NCI-H1417 treated with DMSO at 0.1 percent for 48 hours (cell line): ENCODE measurements around the gene MAP3K9.

Experiments used
- DNase-seq: peaks from one replicate; lab custom pipeline; 2025; lab: John Stamatoyannopoulos, UW

Gene MAP3K9

DNA sequence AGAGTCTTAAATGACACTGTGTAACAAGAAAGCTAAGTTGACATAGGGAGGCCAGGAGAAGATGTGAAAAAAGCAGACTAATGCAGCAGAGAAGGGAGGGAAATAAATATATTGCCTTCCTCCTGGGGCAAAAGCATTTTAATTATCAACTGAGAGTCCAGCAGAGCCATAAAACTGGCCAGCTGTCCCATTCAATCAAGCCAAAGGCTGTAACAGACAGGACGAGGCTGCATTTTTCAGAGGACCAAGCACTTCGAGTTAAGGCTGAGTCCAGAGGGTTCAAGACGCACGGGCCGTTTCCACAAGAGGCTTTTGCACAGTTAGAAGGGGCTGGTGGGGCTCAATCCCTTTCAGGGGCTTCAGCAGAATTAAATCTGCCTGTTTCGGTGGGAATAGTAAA, 20.4 kb downstream of the MAP3K9 start:
- no peak for DNase-seq

DNA sequence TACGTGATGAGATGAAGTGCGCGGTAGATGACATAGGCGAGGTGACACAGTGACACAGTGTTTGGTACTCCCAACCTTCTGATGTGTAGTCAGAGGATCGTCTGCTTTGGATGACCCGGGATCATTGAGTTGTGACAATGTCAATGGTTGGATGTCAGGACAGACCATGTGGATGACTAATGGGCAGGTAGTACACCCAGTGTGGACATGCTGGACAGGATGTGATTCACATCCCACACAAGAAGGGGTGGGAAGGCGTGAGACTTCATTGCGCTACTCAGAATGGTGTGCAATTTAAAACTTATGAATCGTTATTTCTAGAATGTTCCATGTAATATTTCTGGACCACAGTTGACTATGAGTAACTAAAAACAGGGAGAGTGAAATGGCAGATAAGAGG, 23.8 kb downstream of the MAP3K9 start:
- DNase-seq, result no peak

DNA sequence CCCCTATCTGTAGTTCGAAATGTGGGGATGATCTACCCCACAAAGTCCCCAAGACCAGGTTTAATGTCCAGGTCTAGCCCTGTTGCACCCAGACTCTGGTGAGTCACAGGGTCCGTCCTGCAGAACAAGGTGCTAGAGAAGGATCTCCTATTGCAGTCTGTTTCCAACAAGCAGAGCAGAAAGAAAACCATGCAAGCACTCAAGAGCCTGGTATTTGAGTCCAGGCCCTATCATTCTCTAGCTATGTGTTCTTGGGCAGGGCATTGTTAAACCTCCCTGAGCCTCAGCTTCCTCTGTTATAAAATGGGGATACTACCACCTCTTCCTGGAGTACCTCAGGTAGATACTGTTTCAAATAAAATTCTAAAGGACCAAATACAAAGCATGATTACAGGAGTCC, 24.4 kb downstream of the MAP3K9 start:
- no peak for DNase-seq

DNA sequence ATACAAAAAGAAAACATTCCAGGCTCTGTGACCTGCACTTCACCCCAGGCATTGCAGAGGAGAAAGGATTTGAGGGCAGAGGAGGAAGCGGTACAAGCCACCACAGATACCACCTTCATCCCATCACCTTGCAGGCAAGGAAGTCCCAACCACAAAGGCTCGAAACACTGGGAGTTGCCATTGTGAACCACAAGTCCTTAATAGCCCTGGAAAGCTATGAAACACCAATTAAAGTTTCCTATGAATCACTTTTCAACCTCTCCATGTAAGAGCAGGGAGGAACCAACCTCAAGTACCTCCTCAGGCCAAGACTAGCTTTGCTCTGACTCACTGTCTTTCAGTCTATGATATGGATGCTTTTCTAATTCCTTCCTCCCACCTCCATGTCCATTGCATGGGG, 27.0 kb downstream of the MAP3K9 start:
- no peak for DNase-seq

DNA sequence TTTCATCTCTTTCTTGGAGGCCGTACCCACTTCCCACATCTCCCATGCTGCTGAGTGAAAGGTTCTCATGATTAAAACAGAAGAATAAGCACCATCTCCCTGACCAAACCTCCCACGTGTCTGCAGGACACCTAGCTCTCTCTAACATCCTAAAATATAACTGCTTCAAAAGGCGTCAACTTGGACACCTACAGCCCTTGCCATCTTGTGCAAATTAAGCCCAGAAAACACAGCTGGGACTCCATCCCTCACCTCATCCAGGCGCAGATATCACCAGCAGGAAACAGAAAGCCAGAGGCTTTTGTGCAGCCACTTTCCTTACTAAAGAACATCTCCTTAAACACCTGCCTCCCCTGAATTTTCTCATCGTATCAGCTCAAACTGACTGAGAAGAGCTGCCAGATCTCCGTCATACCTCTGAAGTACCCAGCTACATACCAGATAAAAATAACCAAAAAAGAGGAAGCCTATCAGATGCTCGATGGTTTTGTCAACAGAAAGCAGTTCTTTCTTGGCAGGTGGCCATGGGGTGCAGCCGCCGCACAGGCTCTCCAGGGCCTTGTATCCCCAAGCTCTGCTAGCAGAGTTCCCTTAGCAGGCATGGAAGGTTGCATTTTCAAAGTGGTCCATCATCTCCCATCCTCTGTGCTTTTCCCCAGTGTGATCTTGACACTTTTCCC, 28.8 kb downstream of the MAP3K9 start:
- DNase-seq, result no peak

DNA sequence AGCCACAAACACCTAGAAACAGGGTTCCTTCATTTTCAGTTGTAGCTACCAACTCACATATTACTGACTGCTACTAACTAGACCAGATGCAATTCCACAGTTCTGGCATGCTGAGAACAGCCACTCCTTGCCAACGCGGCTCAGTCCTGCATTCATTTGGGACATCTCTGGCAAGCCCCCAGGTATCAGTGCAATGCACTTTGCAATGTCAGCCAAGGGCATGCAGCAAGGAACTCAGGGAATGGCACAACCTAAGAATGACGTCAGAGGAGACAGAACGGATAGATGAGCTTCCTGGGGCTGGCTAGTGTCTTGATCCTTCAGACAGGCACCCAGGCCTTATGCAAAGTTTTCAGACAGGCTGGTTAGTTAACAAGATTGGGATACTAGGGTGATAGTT, 29.6 kb downstream of the MAP3K9 start:
- no peak for DNase-seq

DNA sequence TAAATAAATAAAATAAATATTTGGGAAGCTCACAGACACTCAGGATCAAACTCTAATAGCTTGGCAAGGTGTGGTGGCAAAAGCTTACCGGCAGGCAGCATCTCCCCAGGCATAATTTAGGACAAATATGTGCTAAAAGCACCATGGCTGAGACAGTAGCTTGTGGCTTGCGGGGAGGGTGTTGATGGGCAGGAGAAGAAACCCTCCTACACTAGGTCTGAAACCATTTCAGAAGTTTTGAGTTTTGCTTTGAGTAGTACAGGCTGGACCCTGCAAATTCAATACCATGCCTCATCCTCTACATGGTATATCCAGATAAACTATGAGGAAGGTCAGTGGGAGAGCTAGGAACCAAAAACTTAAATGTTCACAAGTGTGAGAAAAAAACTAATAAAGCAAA, 33.1 kb downstream of the MAP3K9 start:
- DNase-seq, result no peak

DNA sequence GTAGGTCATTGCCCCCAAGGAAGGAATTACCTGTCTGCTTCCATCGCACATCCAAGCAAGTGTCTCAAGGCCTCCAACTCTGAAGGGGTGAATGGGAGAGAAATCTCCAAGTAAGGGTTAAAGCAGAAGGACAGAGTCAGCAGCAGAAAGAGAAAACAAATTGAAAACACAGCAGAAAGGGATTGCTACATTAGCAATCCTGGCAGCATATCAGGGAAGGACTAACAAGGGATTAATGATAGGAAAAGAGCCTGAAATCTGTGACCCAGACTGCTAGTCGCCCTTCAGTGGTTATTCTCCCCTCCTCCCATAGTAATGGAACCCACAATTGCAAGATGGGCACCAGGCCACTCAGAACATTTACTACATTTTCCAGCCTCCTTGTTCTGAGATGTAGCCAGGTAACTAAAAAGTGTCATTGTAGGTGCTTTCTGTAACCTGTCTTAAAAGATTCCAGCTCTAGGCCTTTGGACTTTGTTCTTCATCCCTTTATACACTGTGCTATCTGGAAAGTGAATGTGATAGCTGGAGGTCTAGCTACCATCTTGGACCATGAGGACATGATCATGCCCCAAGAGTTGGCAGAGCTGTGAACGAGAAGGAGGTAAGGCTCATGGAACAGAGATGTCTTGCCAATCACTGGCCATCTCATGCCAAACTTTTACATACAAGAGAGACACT, 36.0 kb downstream of the MAP3K9 start:
- no peak for DNase-seq

DNA sequence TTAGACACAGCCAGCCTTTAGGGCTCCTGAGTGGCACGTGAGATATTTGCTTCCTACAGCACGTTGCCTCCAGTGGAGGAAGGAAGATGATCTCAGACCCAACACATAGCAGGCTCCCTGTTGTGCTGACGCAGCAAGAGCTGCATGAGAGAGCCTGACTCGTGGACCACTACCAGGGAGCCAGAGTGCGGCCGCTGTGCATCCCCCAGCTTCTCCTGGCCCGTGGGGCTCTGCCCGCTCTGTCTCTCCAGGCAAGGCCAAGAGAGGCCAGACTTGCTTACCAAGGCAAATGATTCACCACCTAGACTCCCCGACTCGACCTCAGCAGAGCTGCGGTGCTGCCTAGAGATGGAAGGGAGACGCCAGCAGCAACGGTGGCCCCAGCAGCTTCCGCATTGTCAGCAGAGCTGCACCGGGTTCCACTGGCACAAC, 37.5 kb downstream of the MAP3K9 start:
- DNase-seq, result no peak

DNA sequence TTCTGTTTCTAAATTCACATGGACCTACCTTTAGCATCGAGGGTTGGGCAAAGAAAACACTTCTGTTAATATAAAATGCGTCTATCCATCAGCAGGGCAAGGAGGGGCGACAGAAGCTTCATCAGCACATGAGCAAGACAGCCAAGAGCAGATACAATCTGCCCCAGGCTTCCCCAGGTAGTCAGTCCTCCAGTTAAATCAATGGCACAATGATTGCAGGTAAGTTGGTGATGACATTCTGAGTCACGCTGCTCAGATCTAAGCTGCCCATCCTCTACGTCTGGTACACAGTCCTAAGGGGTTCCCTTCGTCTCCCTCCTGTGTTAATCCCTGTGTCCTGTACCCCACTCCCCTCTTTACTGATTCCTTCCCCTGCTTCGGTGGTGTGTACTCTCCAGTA, 38.8 kb downstream of the MAP3K9 start:
- no peak for DNase-seq

DNA sequence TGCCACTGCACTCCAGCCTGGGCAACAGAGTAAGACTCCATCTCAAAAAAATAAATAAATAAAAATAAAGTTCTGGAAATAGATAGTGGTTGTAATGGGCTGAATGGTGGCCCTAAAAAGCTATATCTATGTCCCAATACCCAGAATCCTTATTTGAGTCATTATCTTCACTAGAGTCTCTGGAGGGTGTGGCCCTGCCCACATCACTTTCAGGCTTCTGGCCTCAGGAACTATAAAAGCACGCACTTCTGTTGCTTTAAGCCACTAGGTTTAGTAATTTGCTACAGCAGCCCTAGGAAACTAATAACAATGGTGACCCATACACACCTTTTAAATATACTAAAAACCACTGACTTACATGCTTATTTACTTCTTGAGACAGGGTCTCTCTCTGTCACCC, 49.9 kb downstream of the MAP3K9 start:
- DNase-seq, result no peak

DNA sequence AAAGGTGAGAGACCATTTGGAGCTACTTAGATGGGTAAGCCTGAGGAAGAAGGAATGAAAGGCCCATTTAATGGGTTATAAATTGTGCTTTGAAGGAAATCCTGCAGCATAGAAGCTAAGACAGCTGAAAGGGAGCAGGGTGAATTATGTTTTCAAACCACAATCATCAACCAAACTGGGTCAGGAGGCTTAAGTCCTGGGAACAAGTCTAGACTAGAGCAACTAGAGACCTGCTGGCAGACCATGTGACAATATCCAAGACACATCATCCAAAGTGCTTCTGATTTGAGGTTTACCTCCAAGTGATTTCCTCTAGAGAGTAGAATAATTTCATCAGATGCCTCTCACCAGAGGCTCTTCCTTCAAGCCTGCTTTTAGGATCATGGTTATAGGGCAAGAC, 53.7 kb downstream of the MAP3K9 start:
- no peak for DNase-seq

DNA sequence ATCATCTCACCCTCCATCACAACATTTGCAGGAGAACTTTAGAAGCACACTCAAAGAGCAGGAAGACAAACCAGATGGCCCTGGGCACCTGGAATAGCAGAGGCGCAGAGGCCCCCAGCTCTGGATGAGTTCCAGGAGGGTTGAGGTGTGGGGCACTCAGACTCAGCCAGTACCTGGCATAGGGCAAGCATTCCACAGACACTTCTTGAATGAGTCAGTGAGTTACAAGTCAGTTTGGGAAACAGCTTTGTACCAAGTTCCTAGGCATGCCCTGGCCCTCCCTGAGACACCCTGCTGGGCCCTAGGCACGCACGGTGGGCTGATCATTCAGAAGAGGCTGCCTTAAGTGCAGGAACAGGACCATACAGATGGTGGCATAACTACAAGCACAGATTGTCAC, 54.3 kb downstream of the MAP3K9 start:
- DNase-seq, result no peak

DNA sequence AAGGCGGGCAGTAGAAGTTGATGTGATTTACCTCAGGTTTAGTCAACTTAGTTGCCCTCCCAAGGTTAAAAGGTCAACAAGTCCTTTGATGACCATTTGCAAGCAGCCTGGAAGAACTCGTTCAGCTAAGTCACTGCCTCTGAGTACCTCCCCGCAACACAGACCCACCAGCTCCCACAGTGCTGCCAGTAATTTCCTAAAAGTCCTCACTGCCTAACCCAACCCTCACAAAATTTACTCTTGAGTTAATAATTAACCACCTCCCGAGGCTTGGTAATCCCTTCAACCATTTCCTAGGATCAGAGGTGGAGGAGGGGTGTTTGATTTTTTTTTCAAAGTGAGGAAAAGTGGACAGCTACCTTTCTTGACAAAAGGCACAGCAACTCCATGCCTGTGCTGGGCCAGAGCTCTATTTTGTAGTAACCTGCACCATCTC, 55.8 kb downstream of the MAP3K9 start:
- DNase-seq, result no peak

DNA sequence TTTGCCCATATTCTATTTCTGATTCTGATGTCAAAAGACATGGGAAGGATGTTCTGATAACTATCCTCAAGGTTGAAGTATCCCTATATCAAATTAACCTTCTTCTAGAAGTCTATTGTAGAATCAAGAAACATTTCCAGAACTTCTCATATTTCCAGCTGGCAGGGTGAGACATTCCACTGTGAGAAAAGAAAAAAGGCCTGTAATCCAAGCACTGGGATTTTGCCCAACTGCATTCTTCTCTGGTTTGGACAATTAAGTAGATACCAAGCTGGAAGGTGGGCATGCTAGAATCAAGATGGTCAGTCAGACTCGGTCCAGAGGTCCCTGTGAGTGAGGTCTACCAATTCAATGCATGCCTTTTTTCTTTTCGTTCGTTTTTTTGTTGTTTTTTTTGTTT, 60.9 kb downstream of the MAP3K9 start:
- DNase-seq, result no peak

DNA sequence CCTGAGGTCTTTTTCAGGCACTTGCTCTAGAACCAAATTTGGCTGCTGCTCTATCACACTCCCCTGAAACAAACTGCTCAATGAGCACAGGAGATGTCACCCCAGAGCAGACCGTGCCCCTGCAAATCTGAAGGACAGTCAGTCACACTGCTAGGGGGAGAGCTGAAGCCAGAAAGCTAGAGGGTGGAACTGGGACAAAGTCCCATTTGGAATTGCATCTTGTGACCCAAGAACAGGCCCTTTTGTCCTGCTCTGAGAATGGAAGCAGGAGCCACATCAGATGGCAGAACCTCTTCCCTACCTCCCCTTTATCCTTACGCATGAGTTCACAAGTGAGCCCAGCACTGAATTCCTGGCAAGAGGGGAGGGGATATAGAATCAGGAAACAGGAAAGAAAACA, 64.7 kb downstream of the MAP3K9 start:
- DNase-seq, result no peak

DNA sequence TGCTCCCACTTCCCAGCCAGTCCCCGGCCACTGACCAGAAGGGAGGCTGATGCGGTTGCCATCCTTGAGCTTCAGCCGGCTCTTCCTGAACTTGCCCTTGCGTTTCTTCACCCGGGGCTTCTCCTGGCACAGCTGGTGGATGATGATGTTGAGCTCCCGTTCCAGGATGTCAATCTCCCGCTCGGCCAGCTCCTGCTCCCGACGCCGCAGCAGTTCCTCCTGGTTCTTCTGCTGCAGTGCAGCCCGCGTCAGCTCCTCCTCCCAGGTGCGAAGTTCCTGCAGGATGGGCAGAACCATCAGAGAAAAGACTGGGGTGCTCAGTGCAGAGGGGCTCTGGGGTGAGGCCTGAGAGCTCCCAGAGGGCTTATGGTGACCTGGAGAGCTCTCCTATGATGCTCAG, 67.0 kb downstream of the MAP3K9 start:
- DNase-seq, result no peak

DNA sequence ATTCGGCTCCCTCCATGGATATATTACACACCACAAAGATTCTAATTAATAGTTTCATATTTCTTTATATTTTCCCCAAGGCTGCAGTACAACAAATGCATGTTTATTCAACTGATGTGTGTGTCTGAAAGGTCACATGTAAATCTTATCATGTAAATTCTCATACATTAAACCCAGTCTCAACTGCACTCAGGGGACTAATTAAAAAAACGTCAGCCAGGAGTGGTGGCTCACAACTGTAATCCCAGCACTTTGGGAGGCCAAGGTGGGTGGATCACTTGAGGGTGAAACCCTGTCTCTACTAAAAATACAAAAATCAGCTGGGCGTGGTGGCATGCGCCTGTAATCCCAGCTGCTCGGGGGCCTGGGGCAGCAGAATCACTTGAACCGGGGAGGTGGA, 67.8 kb downstream of the MAP3K9 start:
- DNase-seq, result no peak

DNA sequence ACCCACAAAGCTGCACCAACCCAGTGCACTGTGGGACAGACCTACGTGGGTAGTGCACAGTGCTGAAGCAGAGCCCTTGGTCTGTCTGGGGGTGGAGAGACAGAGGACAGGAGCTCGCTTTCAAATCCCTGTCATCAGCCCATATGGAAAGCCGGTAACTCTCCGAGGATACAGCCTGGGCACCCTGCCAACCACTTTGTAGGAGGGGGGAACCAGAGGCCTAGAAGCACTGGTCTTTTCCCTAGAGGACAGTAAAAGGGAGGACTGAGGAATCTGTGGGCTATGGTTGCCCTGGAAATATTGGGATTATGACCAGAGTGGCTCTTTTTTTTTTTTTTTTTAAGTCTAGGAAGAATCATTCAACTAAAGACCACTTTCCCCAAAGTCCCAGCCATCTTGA, 74.3 kb downstream of the MAP3K9 start:
- DNase-seq, result no peak

DNA sequence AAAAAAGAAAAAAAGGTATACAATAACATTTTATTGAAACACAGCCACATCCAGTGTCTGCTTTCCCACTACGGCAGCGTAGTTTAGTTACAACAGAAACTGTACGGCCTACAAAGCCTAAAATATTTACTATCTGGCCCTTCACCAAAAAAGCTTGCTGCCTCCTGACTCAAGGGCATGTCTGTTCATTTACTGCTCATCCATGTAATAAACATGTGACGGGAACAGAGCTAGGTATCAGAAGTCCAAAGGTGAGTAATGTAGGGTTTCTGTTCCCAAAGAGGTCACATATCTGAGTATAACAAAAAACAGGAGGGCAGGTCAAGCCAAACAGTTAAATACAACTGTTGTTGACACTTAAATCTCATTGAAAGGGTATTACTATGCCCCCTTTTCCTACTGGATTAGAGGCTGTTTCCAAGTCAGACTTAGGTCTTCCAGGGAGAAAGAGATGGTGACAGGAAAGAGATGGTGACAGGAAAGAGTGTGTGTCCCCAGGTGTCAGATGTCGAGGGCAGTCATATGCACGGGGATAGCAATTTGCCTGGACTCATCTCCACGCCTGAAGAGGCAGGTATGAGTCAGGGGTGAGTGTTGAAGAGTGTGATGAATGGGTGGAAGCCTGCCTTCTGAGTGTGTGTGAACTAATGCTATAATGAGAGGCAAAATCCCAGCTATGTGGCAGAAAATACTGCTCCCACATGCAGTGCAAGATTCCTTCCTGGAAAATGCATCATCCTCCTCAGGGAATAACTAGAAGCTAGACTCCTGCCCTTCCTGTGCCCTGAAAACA, 77.7 kb downstream of the MAP3K9 start:
- no peak for DNase-seq

DNA sequence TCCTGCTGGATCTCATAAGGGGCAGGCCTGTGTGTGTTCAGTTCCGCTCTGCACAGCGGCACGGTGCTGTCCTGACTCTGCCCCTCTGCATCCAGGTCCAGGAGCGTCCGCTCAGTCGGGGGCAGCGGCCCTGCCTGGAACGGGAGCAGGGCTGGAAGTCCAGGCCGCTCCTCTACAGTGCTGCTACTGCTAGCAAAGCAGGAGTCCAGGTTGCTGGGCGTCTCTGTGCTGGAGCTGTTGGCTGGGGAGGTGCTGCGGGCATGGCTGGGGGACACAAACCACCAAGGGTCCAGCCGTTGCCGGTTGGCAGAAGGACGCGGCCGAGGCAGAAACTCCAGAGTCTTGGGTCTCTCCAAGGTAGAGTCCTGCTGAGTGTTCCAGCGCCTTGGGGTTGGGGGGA, 78.9 kb downstream of the MAP3K9 start:
- no peak for DNase-seq

DNA sequence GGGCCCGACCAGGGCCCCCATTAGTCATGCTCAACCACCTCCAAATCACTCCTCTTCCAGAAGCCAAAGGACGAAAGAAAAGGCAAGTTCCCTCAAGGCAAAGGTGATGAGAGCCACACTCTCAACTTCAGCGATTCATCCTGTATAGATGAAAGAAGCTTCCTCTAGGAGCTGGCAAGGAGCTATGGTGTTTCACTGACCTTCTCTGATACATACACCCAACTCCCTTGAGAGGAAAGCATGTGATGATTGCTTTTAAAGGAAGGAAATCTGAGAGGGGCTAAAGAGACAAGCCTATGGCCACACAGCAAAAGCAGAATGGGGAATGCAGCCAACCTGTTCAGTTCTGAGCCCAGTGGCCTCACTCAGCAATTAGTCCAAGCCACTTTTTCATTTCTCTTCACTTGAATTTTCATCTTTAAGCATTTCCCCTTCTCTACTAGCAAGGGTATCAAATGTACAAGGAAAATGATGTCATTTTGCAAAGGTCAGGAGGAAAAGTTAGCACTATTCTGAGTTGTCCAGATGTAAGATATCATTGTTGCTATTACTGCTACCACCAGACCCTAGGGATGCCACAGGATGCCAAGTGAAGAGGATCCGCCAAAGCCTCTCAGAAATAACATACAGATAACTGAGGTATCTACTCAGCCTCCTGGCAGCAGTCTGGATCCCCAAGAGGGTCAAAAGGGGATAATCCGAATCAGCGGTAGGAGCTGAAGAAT, 82.5 kb downstream of the MAP3K9 start:
- no peak for DNase-seq

DNA sequence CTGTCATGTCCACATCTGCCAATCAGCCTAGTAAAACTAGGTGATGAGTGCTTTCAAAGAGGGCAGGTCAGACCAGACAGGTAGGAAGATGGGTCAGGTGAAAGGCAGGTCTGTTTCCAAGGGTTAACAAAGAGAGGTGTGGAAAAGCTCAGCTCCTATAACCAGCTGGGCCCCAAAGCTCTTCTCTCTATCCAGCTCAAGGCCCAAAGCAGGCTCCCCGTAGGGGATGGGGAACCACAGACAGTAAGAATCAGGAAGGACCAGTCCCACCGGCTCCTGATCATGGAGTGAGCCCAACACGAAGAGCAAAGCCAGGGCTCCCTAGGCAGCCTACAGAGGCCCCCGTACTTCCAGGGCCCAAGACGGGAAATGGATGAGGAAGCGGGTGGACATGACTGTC, 84.4 kb downstream of the MAP3K9 start:
- no peak for DNase-seq
